SK-N-SH treated with all-trans-retinoic acid at 6 μM for 48 hours (cell line): ENCODE measurements around the gene TKTL1.

Source experiments
- POU6F1 ChIP-seq: fragments of 250-450 bp; sonication (Bioruptor Pico); IDR thresholded peaks from 2 replicates; pipeline ENCODE4 v1.8.0; 2021; ENCODE audit warnings: low read depth, mild to moderate bottlenecking, moderate library complexity, borderline replicate concordance
- RARB ChIP-seq: fragments of 250-450 bp; sonication (Bioruptor Pico); IDR thresholded peaks from 2 replicates; pipeline ENCODE4 v1.8.0; 2021; ENCODE audit warnings: mild to moderate bottlenecking, moderate library complexity
- SNAI2 ChIP-seq: fragments of 250-450 bp; sonication (Bioruptor Pico); IDR thresholded peaks from 2 replicates; pipeline ENCODE4 v1.5.0; 2020; ENCODE audit warnings: mild to moderate bottlenecking, moderate library complexity
- TSHZ2 ChIP-seq: fragments of 250-450 bp; sonication (Bioruptor Pico); IDR thresholded peaks from 2 replicates; pipeline ENCODE4 v1.5.0; 2020; ENCODE audit warnings: mild to moderate bottlenecking, moderate library complexity

GRCh38 chrX:154295664-154296310 lies at the start of gene TKTL1:
- no peak for TF ChIP-seq TSHZ2 (CRISPR knock-in tag)
- TF ChIP-seq POU6F1 (CRISPR knock-in tag), result no peak
- no peak for TF ChIP-seq RARB (CRISPR knock-in tag)
- TF ChIP-seq SNAI2 (CRISPR knock-in tag), result no peak
